Colon (tissue), 2 donors: Measurements from ENCODE around the gene LRMDA.
"Not testable (repeated sequence)": the region's sequence is repeated elsewhere in the genome, so short reads cannot be mapped to it uniquely, and the experiment has no call there.

Experiments used
- FAIRE-seq: peaks from 2 replicates; lab custom pipeline; 2012; peaks lifted over from hg19 to GRCh38; lab: Jason Lieb, UNC
- donor health status: control.
- donor health status: control.

The LRMDA gene

DNA sequence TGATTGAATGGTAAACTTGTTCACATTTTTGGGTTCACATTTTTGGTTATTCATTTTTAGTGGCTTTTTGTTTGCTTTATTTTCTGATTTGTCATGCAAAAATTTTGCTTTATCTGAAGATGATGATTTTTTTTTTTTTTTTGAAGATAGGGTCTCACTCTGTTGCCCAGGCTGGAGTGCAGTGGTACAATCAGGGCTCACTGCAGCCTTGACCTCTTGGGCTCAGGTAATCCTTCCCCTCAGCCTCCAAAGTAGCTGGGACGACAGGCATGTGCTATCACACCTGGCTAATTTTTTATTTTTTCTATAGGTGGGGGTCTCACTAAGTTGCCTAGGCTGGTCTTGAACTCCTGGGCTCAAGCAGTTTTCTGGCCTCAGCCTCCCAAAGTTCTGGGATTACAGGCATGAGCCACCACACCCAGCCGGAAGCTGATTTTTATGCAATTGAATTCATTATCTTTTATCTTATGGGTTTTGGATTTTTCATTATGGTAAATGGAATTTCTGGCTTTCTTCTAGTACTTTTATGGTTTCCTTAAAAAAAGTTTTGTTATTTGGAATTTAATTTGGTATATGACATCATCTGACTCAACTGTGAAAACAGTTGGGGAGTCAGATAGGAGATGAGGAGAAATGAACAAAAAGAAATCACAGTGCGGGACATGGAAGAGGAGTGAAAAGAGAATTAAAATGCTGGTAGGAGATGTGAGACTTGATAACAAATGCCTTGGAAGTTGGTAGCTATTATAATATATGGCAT is 158.7 kb downstream of the LRMDA start:
- FAIRE-seq = no peak

DNA sequence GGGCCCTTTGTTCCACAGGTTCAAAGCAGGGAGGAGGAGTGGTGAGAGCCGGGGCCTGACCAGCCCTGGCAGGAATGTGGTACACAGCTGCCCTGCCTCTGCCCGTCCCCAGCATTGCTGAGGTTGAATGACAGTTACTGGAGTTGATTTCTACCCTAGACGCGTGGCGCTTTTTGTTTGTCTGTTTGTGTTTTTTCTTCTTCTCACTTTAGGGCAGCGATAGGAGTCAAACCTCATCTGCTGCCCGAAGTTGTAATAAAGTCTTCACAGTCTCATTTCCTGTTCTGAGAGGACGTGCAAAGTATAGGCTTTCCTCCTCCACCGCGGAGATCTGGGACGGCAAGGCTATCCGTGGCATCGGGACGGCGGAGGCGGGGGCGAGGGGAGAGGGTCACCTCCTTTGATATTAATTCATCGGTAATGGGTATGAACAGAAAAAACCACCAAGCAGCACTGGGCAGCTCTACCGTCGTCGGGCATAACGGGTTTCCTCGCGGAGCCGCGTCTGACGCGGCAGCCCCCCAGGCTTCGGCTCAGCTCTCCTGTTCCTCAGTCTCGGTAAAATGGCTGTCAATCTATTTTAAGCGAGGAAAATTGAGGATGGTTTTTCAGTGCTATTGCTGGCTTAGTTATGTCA is 160.8 kb downstream of the LRMDA start:
- no peak for FAIRE-seq

DNA sequence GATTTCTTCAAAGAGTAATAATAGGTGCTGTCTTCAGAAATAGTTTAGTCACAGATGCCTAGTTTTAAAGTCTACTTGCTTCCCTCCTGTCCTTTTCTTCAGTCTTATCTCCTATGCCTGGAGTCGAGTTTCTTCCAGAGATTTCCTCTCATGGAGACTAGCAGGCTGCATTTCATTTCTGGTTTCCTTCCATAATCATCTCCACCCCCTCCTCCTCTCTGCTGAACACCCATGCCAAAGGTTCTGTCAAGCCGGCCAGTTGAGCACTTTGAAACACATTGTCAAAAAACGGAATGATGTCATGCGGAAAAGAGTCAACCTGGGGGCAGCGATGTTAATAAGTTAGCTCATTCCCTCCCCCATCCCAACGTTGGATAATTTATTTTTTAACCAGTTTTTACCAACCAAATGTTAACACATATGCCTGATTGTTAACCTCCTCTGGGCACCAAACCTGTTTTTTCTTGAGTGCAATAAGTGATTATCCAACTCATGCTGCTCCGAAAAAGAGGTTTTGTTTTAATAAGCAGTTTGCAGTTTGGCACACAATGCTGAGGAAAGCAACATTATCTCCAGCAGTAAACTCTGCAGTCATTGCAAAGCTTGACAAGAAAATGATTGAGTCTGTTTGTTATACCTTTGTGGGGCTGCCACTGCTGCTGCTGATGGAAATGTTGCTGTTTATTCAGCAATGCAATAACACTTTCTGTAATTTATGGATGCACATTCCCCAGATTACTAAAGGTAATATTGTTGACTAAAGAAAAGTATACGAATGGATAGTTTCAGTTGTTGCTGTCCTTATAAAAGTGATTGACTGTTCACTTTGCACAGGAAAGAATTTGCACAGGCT is 161.6 kb downstream of the LRMDA start:
- FAIRE-seq = no peak

DNA sequence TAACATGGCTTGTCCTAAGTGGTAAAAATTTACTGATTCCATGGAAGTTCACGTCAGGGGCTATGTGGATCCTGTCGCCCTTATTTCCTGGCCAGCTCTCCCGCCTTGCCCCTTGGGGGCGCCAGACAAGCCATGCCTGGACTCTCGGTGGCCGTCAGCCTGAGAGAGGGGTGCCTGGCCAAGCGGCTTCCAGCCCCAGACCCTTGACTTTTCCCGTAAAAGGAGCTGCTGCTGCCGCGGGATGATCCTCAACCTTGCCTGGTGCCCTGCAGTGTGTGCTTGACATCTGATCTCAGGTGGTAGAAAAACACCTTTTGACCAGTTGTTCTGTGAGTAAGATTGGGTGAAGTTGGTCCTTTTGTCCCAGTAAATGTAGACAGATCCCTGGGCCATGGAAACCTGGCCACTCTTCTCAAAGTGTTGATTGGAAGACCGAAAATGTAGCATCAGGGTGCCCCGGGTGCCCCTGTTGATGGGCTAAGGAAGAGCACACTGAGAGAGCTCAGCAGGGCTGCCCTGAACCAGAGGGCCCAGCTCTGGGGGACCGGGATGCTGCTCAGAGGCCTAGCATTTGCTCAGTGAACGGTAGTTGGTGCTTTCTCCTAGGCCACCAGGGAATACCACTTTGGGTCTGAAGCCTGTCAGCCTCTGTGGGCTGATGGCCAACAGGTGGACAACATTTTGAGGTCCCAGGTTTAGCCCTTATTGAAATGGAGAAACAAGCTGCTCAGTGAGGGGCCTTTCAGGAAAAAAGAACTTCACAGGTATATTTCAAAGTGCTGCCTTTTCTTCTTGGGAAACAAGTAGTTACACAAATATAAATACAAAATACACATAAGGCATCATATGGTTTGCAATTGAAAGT is 162.5 kb downstream of the LRMDA start:
- FAIRE-seq = no peak

DNA sequence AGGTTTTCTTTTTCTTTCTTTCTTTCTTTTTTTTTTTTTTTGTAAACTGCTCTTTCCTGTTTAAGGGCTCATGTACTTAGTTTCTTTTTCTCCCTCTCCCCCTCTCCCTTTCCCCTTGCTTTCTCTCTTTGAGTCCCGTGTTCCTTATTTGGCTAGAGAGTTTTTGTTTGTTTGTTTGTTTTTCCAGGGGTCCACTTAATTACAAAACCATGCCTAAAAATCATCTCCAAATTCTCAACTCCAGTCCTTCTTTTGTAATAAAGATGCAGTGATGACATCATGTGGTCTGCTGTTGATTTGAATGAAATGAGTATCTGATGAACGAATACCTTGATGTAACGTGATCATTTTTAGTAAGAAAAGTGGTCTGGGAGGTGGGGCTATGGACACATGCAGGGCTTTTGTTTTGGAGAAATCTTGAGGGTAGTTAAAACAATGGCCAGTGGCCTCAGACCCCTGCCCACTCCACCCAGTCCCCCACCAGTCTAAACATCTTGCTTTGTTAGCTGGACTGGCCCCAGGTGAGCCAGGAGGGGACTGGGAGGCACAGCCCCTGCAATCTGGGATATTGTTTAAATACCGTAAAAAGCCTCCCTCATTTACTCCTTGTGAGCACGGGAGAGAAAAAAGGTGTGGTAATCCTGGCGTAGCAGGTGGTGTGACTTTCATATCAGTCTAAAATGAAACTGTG is 165.7 kb downstream of the LRMDA start:
- no peak for FAIRE-seq

DNA sequence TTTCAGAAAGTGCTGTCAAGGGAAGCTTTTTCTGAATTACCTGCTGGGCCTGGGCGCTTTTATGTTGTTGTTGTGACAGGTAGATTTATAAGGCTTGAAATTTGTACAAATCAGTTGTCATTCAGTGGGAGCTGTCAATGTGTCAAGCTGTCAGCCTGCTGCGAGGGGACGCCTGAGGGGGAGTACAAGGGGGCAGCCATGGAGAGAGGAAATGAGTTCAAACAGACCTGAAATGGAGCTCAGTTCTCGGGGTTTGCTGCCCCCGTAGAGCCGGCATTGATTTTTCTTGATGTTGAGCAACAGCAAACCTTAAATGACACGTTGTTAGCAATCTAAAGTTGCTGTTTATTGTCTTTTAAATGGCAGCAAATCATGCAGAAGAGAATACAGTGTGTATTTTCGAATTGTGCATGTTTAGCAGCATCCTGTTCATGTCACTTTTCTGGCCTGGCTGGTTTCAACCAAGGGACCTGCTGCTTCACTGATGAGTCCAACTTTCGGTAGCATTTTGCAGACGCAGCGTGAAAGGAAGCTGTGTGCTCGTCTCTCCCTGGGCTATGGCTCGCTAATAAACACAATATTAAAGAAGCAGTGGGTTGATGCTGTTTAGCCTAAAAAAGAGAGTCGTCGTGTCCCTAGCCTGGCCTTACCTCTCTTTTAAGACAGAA is 166.5 kb downstream of the LRMDA start:
- FAIRE-seq = no peak

DNA sequence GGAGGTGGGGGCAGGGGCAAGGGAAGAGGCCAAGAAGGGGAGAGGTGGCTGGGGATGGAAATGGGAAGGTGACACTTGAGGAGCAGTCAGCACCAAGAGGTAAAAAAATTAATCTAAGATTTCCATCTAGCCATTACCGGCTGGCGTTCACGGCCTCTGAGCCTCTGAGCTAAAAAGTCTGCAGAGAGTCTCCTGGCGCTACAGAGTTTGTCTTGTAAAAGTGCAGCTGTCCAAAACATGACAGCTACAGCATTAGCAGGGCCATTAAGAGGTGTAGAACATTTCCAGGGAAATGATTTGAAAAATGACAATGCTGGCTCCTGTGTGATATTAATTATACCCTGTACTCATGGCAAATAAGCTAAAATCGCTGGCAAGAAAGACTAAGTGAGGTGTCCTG is 167.6 kb downstream of the LRMDA start:
- no peak for FAIRE-seq

DNA sequence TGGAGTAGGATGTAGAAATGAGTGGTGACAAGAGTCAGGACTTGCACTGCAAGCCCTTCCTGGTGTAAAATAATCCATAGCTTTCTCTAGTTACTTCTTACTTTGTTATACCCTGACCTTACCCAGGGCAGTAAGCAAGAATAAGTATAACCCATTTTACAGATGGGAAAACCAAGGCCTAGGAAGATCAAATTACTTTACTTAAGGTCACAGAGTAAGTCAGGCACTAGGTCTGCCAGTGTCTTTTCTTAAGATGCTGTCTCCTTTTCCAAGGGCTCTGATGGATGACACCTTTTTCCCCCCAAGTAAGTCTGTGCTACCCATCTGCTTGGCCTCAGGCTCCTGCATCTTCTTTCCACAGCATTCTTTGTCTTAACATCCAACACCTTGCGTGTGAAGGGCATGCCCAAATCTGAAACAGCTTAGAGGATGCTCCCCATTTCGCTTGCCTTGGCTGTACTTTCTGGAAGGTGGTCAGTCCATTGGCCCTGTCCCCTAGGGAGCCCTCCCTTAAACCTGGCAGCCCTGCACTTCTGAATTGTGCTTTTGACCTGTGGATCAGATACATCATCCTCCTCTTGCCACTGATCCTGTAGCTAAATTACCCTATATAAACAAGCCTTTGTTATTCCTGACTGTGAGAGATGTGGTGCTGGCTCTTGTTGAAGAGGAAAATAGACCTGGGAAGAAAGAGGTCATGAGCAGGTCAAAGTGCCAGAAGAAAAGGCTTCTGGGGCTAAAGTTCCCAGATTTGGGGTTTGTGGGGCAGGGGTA is 168.6 kb downstream of the LRMDA start:
- no peak for FAIRE-seq

DNA sequence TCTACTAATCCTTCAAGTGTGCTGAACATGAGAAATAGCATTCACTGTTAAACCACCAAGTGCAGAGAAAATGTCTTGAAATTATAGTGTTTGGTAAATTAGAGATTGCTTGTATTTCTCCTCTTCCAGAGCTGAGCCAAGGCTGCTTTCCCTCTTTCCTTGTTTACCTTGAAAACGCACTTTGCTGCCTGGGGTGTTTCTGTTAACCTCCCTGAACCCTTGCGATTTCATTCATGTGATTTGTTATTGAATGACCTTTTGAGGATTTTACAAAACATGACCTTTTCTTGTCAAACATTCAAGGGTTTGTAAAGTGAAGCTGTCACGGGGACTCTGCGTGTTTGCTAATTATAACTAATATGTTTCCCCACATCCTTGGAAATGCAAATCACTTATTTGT is 169.4 kb downstream of the LRMDA start:
- FAIRE-seq = no peak

DNA sequence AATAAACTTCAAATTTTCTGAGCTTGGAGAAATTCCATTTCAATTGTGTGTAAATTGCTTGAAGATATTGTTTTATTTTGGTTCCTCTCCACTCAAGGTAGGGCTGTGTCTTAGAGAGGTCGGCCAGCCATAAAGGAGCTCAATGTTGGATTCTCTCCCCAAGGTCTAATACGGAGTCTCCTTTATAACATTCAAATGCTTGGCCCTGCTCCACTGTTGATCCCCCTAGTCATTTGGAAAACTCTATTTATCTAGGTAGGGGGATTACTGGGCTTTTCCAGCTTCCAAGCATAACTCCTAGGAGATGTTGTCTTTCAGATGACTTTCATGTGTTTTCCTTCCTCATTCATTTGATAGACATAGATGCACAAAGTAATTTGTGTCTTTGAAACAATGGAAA is 170.9 kb downstream of the LRMDA start:
- FAIRE-seq = no peak

DNA sequence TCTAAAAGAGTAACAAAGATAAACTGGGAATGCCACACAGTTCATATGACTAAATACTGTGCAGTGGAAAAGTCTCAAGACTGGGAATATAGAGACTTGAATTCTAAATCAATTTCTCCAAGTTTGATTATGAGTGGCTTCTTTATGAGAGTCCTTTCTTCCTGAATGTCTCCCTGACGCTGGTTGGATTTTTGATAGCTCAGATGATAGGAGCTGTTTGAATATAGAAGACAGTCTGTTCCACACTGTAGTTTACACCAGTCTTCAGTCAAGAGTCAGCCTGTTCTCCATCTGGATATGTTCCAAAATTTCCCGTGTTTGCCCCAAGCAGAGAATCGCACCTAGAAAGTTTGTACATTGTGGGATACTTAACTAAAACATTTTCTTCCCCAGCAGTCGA is 173.7 kb downstream of the LRMDA start:
- FAIRE-seq = no peak

DNA sequence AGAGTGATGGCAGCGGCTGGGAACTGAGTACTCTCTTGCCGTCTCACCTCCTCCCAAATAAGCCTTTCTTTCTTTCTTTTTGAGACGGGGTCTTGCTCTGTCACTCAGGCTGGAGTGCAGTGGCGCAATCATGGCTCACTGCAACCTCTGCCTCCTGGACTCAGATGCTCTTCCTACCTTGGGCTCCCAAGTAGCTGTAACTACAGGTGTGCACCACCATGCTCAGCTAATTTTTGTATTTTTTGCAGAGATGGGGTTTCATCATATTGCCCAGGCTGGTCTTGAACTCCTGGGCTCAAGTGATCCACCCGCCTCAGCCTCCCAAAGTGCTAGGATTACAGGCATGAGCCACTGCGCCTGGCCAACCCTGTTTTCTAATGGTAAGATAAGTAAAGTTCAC is 174.4 kb downstream of the LRMDA start:
- FAIRE-seq = not testable (repeated sequence)

DNA sequence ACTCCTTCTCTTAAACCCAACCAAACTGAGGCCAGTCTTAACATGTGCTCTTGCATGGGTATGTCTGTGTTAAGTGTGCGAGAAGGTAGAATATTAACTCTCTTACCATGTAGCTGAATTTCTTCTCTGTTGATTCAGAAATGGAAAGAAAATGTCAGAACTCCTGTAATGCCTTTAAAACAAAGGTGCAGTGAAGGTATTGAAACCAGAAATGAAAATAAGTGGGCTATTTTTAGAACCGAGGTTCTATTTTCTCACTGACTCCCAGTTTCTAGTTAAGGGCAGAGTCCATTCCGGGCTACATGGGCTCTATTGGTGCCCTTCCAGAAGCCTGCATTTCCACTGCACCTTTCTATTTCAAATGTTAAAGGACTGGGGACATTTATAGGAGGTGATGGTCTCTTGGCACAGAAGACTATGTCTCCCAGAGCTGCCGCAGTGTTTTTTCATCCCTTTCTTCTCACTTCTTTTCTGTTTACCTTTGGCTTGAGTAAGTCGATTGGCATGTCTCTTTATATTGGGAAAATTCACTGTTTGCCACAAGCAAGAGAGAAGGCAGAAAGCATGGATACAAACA is 174.9 kb downstream of the LRMDA start:
- no peak for FAIRE-seq

DNA sequence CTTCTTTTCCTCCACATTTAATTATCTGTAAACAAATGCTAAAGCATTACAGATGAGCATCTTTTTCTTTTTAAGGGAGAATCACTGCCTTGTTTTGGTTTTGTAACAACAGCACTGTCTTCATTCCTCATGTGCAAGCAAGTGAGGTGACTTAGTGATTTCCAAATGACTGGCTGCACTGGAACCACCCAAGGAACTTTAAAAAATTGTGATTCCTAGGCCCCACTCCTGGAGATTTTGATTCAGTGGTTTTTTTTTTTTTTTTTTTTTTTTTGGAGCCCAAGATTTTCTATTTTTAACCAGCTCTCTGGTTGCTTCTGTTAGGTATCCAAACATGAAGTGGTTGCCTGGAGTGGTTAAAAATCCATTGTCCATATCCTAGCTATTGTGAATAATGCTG is 176.2 kb downstream of the LRMDA start:
- FAIRE-seq = no peak

DNA sequence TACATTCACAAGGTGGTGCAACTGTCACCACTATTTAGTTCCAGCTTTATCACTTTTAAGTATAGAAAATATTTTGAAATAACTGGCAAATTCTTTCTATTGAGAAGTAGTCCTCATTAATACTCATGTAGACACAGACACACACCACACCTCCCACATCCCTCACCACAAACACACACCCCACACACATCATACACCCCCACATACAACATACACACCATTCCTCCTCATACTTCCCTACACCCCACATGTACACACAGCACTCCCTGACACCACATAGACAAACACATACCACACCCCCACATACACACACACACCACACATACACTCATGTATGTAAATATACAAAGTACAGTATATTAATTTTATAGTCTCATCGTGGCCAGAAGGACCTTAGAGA is 178.8 kb downstream of the LRMDA start:
- no peak for FAIRE-seq

DNA sequence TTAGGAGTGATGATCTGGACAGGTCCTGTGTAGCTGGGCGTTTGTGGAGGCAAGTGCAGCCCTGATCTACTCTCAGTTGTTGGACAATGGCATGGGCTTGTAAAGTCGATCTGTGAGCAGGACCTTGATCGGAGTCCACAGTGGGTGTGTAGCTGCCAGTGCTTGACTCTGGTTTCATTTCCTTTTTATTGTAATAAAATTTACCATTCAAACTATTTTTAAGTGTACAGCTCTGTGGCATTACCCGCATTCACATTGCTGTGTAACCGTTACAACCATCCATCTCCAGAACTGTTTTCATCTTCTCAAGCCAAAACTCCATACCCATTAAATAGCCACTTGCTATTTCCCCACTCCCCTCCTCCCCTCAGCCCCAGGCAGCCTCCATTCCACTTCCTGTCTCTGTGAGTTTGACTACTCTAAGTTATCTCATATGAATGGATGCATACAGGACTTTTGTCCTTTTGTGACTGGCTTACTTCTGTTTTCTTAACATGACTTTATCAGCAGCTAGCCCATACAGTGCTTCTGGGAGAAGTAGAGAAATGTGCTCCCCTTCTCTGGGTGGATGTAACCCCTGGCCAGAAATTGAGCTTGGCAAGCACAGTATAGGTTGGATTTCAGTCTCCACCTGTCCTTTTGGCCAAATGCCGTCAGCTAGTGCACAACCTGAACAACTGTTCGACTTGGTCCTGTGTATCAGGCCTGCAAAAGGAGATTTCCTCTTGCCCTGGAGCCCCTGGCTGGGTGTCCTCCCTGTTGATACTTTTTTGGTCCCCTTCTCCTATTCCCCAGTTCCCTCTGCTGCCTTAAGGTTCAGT is 180.0 kb downstream of the LRMDA start:
- no peak for FAIRE-seq

DNA sequence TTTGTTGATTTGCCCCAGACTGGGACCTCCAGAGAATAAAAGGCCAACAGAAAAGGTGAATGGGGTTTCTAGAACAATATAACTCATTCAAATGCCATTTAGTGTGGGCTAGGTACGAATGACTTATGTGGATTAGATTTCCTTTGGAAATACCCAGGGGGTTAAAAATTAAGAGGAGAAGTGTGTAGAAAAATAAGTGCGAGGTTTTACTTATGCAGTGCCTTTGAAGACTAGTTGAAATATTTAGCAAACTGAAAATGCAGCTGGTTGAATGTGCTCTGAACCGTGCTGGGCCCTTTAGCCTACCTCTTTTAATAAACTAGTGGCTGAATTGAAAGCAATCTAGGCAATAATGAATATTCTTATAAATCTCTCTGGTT is 180.6 kb downstream of the LRMDA start:
- no peak for FAIRE-seq

DNA sequence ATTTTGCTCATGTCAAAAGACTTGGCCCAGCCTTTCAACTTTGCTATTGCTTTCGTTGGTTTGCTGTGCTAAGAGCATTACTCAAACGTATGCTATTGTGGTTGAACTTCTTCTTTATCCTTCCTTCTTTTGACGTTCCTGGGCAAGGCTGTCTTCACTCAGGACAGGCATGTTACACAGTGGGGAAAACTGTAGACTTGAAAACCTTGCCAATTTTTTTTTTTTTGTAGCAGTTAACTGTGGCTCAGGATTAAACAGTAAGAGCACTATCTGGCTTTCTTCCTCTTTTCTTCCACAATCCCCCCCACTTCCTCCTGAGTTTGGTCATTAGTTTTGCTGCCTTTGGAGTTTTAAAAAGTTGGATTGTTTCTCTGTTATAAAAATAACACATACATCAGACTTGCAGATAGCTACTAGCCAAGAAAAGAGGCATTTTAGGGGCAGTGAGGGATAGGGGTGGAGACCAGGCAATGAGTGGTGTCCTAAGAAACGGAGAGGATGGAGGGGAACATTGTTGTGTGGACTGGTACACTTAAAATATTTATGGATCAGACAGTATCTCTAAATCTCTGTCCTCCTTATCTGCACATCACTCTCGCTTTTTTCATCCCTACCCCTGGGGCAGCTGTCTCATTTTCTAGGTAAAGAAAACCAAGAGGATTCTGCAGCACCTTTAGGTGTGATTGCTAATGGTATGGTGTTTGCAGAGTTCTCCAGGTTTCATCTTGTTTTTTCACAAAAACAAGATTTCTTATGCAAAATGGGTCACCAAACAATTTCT is 181.7 kb downstream of the LRMDA start:
- FAIRE-seq = no peak
